GM12873 (cell line): ENCODE measurements around the gene DSG1.

Source experiments
- TF ChIP-seq, protein P1 (sequence below): IDR thresholded peaks from 2 replicates; pipeline ENCODE4 v1.5.1; 2012; ENCODE audit warnings: low read depth, mild to moderate bottlenecking, moderate library complexity, low read length, control low read depth; ENCODE audit not compliant: insufficient read depth; ENCODE audit errors: missing control alignments

Gene DSG1

DNA sequence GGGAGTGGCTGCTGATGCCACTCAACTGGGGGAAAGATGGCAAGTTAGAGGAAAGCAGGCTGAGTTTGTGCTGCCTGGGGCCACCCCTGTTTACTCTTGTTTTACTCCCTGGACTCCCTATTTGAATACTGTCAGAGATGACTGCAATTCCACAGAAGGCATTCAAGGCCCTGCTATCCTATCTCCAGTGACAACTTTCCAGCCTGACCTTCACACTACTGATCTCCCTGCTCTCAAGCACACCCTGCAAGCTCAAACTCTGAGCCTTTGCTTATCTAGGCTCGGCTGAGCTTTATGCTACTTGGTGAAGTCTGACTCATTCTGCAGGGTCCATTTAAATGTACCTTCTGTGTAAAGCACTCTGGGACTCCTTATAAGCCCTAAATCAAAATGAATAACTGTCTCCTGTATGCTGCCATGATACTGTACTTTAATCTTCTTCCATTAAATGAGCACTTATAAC is 39.3 kb upstream of the DSG1 start:
- TF ChIP-seq, protein P1, sequence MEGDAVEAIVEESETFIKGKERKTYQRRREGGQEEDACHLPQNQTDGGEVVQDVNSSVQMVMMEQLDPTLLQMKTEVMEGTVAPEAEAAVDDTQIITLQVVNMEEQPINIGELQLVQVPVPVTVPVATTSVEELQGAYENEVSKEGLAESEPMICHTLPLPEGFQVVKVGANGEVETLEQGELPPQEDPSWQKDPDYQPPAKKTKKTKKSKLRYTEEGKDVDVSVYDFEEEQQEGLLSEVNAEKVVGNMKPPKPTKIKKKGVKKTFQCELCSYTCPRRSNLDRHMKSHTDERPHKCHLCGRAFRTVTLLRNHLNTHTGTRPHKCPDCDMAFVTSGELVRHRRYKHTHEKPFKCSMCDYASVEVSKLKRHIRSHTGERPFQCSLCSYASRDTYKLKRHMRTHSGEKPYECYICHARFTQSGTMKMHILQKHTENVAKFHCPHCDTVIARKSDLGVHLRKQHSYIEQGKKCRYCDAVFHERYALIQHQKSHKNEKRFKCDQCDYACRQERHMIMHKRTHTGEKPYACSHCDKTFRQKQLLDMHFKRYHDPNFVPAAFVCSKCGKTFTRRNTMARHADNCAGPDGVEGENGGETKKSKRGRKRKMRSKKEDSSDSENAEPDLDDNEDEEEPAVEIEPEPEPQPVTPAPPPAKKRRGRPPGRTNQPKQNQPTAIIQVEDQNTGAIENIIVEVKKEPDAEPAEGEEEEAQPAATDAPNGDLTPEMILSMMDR = no peak

DNA sequence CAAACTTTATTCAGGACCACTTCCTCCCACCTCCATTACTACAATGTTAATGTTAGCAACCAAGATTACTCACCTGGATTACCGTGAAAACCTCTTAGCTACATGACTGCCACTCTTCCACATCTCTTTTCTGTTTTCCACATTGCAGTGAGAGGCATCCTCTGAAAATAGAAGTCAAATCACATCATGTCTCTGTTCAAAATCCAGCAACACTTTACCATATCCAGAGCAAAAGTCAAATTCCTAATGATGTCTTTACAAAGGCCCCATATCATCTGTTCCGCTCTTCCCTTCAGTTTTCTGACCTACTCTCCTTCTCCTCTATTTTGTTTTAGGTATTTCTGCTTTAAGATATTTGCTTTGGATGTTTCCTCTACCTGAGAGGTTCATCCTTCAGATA is 37.5 kb upstream of the DSG1 start:
- TF ChIP-seq, protein P1 = no peak

DNA sequence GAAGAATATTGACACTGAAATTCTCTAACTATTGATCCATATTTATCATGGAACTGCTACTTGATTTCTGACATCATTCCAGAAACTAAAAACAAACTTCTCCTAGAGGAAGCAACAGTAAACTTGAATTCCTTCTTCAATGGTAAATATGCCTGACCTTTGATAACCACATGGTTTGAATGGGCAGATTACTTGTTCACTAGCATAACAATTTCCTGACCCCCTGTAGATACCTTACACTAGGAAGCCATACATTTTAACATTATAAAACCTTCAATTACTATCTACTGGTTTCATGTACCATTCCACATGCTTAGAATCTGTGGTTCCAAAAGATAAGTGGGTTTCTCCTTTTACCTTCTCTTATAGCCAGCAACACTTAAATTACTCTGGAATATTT is 36.5 kb upstream of the DSG1 start:
- TF ChIP-seq, protein P1 = no peak

DNA sequence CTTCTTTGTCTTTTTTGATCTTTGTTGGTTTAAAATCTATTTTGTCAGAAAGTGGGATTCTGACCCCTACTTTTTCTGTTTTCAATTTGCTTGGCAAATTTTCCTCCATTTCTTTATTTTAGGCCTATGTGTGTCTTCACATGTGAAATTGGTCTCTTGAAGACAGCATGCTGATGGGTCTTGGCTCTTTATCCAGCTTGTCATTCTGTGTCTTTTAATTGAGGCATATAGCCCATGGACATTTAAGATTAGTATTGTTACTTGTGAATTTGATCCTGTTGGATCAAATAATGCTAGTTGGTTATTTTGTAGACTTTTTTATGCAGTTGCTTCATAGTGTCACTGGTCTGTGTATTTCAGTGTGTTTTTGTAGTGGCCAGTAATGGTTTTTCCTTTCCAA is 26.3 kb upstream of the DSG1 start:
- TF ChIP-seq, protein P1 = no peak

DNA sequence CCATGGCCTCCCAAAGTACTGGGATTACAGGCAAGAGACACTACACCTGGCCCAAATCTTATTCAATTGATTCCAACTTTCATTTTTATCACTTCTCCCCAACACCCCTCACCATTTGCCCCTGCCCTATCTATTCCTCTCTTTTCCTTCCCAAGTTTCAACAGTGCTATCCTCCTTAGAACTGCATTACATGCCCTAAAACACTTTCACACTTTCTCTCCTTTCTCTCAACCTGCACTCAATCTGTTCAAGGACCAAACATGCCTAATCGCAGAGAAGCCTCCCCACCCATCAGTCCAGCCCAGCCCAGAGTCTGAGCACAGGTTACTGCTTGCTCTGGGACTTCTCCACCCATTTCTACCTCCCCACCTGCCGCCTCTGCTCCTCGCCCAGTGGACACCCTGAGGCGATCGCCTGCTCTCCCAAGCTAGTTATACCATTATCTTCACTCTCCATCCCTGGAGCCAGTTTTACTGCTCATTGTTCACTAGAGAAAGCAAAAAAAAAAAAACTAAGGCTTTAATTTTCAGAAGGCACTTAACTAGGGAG is 23.7 kb upstream of the DSG1 start:
- TF ChIP-seq, protein P1 = no peak

DNA sequence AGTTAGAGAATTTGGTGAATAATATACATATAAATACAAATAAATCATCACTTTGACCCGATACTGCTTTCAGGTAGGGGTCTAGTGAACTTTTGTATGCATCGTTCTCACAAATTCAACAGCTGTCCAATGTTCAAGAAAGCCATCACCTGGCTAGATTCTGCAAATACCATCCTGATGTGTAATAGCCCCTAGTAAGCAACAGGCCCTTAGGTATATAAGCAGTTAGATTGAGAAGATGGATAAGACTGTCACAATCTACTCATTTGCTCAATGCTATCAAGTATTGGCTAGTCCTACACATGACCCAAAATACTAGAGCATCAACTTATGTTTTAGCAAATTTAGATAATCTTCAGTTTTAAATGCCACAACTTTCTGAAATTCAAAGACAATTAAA is 20.7 kb upstream of the DSG1 start:
- TF ChIP-seq, protein P1 = no peak

DNA sequence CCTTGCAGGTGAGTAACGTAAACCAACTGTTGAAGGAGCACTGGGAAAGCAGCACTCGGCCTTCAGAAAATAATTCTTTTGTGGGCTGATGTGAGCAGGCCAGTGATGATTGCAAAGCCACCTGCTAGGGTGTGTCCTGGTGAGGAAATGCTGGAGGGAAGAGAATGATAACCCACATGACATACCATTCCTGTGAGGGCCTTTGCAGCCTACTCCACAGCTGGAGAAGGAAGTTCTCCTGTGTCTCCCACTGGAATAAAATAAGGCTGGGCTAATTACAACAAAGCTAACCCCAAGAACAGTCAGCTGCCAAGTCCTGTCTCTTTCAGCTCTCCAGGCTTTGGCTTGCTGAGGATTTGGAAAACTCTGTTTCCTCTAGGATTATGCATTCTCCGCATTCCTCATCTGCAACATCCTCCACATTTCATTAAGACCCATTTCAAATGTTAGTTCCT is 16.7 kb upstream of the DSG1 start:
- TF ChIP-seq, protein P1 = no peak
